HG03175 (cell line): ENCODE data around the gene ZNF543.
A peak's percentile ranks its signal among the peaks of the same experiment; 100 is the strongest.
"Not testable (repeated sequence)": the region's sequence is repeated elsewhere in the genome, so short reads cannot be mapped to it uniquely, and the experiment has no call there.

Source experiments
- ATAC-seq: cut with Tn5 transposase; IDR thresholded peaks from one replicate; pipeline ENCODE4 v1.9.1; 2021; ENCODE audit warnings: mild to moderate bottlenecking, moderate library complexity; ENCODE audit not compliant: unreplicated experiment

Gene ZNF543

DNA sequence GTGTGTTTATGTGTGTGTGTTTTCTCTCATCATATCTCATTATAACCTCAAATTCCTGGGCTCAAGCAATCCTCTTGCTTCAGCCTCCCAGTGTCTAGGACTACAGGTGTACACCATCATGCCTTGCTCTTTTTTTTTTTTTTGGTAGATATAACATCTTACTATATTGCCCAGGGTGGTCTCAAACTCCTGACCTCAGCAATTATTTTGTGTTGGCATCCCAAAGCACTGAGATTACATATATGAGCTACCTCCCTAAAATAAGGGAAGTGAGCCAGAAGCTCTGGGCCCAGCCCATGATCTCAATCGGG is 448 bp upstream of the ZNF543 start:
- ATAC-seq, result no peak

DNA sequence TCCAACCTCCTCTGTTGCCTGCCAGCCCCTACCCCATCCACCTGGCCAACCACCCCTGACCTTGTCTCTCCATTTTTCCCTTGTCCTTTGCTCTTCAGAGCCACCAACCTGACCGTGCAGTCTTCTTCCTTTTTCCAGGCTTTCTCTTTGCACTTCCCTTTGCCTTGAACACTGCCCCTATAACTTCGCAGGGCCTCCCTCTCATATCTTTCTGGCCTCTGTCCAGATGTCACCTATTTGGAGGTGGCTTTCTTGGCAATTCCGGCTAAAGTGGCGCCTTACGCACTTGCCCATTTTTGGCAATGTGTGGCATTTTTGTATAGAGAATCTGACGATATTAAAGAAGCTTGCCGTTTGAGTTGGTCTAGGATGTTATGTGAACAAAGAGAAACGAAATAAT is 844 bp downstream of the ZNF543 start:
- no peak for ATAC-seq

DNA sequence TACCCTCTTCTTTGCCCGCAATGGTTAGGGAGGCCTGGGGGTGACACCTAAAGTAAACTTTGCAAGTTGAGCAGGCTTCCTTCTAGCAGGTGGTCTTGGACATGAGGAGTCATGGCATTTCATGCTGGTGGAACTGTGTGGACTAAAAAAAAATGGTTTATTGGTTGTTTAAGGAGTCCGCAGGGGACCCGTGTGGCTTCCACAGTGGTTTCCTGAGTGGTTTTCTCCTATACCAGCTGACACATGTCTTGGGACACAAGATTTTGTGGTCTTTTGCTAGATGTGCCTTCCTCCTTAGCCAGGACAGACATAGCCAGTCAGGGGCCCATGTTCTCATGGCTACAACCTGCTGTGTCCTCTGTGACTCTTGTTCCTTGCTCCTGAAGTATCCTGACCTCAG is 1.5 kb downstream of the ZNF543 start:
- no peak for ATAC-seq

DNA sequence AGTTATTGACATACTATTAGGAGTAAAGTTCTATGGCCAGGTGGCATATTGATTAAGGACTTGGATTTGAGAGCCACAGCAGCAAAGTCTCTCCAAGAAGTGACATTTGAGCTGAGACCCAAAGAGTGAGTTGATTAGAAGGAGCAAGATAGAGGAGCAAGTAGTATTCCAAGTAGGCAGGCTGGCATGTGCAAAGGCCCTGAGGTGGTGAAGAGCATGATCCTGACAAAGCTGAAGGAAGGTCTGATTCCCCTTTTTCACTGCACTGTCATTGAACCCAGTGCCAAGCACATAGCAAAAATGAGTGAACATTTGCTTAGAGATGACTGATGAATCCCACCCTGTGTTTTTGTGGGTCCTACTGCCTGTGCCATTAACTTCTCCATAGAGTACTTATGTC is 4.7 kb downstream of the ZNF543 start:
- ATAC-seq, result no peak

DNA sequence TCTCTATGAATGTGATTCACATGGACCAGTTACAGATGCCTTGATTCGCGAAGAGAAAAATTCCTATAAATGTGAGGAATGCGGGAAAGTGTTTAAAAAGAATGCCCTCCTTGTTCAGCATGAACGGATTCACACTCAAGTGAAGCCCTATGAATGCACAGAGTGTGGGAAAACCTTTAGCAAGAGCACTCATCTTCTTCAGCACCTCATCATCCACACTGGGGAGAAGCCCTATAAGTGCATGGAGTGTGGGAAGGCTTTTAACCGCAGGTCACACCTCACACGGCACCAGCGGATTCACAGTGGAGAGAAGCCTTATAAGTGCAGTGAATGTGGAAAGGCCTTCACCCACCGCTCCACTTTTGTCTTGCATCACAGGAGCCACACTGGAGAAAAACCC is 7.7 kb downstream of the ZNF543 start:
- no peak for ATAC-seq

DNA sequence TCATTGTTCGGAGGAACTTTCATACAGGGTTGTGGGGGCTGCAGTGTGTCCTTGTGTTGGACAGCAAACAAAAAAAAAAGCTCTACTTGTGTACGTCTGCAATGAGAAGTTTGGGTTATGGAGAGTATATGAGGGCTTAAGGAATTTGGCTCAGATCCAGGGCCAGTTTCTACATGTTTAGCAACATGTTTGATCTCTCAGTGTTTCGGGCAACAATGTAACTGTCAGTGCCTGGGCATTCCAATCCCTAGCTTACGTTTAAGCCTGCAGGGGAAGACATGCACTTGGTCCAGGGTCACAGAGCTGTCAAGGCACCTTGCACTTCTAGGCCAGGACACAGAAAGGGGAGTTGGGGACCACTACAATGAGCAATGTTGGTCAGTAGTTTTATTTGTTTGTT is 13.9 kb downstream of the ZNF543 start:
- ATAC-seq, result no peak

DNA sequence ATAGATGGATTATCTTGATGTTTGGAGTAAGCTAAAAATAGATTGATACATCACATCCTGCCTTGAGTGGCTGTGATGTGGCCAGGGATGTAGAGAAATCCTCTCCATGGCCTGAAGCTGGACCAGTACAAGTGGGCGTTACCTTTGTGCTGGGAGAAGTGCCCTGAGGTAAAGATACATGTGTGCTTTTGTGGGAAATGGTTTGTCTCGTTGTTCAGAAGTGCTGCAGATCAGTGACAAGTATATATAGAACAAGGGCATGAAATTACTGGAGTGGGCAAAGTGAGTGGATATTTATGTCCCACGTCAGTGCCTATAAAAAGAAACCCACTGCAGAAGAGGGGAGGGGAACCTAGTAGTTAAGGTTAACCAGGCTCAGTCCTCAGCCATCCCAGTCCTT is 18.6 kb downstream of the ZNF543 start:
- ATAC-seq, result no peak

DNA sequence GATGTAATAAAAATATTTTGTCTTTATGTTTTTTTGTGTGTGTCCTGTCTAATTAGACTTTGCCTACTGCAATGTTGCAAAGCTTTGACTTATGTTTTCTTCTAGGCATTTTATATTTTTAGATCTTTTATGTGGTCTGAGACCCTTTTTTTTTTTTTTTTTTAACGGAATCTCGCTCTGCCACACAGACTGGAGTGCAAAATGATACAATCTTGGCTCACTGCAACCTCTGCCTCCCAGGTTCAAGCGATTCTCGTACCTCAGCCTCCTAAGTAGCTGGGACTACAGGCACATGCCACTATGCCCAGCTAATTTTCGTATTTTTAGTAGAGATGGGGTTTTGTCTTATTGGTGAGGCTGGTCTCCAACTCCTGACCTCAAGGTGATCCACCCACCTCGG is 22.3 kb downstream of the ZNF543 start:
- ATAC-seq, result no peak

DNA sequence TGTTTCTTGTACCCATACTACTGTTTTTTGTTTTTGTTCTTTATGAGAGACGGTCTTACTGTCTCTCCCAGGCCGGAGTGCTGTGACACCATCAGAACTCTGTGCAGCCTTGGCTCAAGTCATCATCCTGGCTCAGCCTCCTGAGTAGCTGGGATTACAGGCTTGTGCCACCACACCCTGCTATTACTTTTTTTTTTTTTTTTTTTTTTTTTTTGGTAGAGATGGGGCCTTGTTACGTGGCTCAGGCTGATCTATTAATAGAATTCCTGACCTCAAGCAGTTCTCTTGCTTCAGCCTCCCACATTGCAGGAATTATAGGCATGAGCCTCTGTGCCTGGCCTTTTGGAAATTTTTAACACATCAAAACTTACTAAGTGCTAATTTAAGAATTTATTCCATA is 27.9 kb downstream of the ZNF543 start:
- ATAC-seq, result no peak

DNA sequence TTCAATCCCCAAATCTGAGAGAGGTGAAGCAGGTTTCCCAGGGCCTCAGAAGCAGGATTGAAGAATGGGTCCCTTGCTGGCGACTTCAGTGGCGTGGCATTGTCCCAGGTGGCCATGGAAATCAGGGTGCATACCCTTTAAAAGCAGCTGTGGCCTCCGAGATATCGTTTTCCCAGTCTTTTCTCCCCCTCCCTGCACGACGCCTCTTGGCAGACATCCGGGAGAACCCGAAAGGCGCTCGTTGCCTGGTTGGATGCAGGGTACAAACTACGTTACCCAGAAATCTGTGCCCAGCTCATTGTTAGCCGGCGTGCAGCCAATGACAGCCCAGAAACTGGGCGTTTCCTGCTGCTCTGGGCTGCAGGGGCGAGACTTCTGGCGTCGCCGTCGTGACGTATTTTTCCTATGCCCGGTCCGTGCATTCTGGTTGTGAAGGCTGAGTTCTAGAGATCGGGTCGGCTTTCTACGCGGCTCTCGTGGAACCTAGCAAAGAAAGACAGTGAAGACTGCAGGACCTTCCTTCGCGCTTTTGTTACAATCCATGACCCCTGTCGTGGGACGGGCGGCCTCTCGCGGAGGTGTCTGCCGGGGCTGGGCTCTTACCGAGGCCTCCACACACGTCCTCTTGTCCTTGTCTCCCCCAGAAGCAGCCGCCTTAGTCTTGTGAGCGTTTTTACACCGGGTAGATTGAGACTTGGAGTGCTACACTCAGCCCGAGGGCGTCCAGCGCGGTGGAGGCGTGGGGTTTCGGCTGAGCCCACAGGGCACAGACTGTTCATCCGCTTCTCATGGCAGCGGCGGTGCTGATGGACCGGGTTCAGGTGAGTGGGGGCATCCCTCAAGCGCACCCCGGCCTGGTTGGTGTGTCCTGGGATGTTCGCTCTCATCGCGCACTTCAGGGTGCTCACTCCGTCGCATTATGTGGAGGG is 30.9 kb downstream of the ZNF543 start, which contains the start of gene ZNF304:
TSS of gene ZNF304 (plus strand) at position 395 of the 929 bp plus-strand sequence. CDS start at position 789, 394 bp downstream.
- peak; percentile 97 for ATAC-seq

DNA sequence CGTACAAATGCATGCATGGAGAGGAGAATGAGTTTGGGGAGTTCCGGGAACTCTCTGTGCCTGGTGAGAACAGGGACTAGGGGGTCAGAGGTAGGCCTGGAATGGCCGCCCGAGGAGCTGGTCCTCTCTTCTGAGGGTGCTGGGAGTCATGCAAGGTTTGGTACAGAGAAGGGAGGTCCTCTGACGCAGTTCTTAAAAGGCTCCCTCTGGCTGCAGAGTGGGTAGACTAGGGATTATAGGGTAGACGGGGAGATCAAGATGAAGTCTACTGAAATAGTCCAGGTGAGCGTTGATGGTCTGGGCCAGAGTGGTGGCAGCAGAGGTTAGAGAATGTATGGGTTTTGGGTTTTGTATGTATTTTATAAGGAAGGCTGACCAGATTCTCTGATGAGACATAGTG is 31.6 kb downstream of the ZNF543 start:
- ATAC-seq, result no peak

DNA sequence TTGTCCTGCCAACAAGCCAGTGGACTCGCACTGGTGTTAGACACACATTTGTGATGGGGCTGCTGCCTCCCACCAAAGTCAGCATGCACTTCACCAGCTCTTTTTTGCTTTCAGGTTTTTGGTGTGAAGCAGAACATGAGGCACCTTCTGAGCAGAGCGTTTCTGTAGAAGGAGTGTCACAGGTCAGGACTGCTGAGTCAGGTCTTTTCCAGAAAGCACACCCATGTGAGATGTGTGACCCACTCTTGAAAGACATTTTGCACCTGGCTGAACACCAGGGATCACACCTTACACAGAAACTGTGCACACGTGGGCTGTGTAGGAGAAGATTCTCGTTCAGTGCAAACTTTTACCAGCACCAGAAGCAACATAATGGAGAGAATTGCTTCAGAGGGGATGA is 35.6 kb downstream of the ZNF543 start:
- no peak for ATAC-seq

DNA sequence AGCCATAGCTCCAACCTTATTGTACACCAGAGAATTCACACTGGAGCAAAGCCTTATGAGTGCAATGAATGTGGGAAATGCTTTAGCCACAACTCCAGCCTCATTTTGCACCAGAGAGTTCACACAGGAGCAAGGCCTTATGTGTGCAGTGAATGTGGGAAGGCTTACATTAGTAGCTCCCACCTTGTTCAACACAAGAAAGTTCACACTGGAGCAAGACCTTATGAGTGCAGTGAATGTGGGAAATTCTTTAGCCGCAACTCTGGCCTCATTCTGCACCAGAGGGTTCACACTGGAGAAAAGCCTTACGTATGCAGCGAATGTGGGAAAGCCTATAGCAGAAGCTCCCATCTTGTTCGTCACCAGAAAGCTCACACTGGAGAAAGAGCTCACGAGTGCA is 37.1 kb downstream of the ZNF543 start:
- no peak for ATAC-seq

DNA sequence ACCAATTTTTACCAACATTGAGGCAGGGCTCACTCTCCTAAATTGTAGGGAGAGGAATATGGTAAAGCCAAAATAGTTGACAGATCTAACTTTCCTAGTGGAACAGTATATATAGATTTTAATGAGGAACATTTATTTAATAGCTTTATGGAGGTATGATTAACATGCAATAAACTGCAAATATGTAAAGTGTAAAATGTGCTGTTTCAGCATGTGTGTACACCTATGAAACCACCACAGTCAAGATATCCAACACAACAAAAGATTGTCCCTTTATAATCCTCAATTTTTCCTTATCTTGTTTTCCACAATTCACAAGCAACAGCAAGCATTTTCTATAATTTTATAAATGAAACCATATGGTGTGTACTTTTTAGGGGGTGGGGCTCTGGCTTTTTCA is 39.0 kb downstream of the ZNF543 start:
- ATAC-seq, result no peak

DNA sequence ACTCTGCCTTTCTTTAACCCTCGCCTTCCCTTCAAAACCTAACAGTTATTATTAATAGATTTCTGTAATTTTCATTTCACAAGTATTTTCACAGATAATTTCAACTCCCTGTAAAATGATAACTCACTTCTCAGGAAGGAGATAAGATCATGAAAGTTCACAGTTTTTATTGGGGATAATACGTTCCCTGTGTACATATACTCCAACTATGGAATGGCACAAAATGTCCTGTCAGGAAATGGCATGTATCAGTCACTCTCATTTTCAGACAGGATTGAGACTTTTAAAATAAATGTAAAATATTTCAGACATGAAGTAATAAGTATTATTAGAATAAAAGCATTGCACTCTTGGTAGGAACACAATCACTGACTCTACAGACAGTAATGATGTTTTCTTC is 42.1 kb downstream of the ZNF543 start:
- no peak for ATAC-seq

DNA sequence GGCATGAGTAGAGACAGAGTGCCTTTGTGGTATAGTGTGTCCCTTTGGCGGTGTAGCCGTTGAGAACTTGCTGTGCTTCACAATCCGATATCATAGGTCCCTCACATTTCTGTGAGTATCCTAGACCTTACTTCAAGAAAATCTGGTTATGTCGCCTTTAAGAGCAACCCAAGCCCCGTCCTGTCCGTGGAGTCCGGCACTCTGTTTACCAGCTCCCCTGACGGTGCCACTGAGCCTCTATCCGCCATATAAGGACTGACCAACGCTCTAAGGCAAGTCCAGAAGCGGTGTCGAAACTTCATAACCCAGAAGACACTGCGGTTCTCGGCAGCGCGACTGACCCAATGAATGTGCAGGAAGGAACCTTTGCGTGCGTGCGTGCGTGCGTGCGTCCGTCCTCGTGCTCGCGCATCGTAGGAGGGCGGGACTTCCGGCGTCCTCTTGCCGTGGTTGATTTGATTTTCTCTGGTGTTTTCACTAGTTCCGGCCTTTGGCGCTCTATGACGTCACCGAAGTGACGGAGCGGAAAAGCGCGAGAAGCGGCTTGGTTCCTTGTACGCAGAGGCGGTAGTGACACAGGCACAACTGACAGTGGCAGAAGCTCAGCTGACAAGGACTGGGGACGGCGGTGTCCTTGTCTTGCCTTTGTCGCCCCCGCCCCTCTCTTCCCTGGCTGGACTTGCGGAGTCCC is 42.9 kb downstream of the ZNF543 start, which contains the start of the genes TRAPPC2B and ZNF547:
TSS of gene TRAPPC2B (plus strand) at position 555 of the 691 bp plus-strand sequence. CDS start 1,283 bp downstream, outside the sequence.
TSS of gene ZNF547 (plus strand) at position 555 of the 691 bp plus-strand sequence. CDS start 5,005 bp downstream, outside the sequence.
- ATAC-seq, result peak; percentile 96

DNA sequence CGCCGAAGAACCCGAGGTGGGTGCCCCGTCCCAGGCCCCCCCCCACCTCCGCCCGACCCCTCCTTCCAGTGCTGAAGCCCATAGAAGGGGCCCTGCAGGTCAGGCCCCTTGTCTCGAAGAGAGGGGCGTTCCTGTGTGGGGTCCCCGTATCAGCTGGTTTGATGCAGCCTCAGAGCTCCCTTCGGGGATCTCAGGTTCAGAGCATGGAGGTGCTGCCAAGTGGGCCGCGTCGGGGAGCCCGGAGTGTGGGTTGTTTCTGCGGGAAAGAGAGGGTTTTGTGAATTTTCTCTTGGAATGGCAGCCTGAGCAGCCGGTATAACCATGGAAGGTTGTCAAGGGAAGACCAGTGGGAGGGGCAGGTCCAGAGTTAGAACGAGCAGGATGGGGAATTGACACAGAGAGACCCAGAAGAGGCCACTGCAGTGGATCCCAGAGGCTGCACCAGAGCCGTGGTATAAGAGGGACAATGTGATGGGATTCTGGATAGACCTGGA is 43.5 kb downstream of the ZNF543 start:
- ATAC-seq, result peak; percentile 11

DNA sequence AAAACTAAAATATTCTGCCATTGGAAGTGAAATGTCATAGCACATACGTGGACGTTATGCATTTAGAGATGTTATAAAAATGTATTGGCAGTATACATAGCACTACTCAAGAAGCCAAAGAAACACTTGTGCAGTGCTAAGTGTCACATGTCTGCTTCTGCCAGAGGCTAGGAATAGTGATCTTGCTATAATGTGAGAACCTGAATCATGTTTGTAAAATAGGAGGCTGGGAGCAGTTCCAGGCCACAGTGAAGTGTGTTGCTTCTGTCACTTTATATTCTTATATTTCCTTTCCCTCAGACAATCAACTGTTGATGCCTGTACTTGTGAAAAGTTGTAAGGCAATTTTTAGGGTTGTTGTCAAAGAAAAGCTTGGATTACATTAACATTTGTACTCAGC is 46.5 kb downstream of the ZNF543 start:
- no peak for ATAC-seq

DNA sequence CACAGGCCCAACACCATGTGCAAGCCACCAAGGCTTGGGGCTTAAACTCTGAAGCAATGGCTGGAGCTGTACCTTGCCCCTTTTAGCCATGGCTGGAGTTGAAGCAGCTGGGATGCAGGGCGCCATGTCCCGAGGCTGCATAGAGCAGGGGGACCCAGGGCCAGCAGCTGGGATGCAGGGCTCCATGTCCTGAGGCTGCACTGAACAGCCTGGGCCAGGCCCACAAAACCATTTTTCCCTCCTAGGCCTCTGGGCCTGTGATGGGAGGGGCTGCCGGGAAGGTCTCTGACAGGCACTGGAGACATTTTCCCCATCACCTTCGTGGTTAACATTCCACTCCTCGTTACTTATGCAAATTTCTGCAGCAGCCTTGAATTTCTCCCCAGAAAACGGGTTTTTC is 53.9 kb downstream of the ZNF543 start:
- ATAC-seq, result no peak

DNA sequence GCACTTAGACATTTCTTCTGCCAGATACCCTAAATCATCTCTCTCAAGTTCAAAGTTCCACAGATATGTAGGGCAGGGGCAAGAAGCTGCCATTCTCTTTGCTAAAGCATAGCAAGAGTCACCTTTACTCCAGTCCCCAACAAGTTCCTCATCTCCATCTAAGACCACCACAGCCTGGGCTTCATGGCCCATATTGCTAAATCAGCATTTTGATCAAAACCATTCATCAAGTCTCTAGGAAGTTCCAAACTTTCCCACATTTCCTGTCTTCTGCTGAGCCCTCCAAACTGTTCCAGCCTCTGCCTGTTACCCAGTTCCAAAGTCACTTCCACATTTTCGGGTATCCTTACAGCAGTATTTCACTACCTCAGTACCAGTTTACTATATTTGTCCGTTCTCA is 54.4 kb downstream of the ZNF543 start:
- not testable (repeated sequence) for ATAC-seq

DNA sequence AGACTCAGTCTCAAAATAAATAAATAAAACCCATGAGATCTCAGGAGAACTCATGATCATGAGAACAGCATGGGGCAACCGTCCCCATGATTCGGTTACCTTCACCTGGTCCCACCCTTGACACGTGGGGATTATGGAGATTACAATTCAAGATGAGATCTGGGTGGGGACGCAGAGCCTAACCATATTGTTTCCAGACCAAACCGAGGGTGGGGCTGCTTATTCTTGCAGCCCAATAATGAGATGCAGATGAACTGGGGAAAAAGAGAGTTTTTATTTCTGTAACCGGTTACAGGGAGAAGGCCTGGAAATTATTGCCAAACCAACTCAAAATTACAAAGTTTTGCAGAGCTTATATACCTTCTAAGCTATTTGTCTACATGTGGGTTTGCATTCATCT is 55.9 kb downstream of the ZNF543 start:
- no peak for ATAC-seq
